Loucy (cell line): ENCODE results near the gene DNAH11.

Experiments
- H2AFZ ChIP-seq: fragments of 200-600 bp; sonication (generic); 2 replicates; pipeline ENCODE4 v1.6.0; 2016; ENCODE audit warnings: antibody characterized with exemption, mild to moderate bottlenecking, low read length, moderate library complexity
- H3F3A ChIP-seq: fragments of 200-600 bp; 2 replicates; pipeline ENCODE4 v1.6.0; 2016; ENCODE audit warnings: antibody characterized with exemption, low read depth, mild to moderate bottlenecking
- H3K27me3 ChIP-seq: fragments of 200-600 bp; sonication (generic); 2 replicates; pipeline ENCODE4 v1.6.1; 2014; ENCODE audit warnings: low read length, mild to moderate bottlenecking; ENCODE audit not compliant: insufficient read depth, poor library complexity, severe bottlenecking
- H3K36me3 ChIP-seq: fragments of 200-600 bp; sonication (generic); 2 replicates; pipeline ENCODE4 v1.6.1; 2016; ENCODE audit warnings: low read length; ENCODE audit not compliant: insufficient read depth
- H3K4me1 ChIP-seq: fragments of 200-600 bp; sonication (generic); 2 replicates; pipeline ENCODE4 v1.5.1; 2014; ENCODE audit warnings: low read length, mild to moderate bottlenecking; ENCODE audit not compliant: insufficient read depth, poor library complexity, severe bottlenecking
- H3K4me2 ChIP-seq: fragments of 200-600 bp; sonication (generic); 2 replicates; pipeline ENCODE4 v1.6.0; 2014; ENCODE audit warnings: antibody characterized with exemption, low read length, low read depth, mild to moderate bottlenecking; ENCODE audit not compliant: poor library complexity, severe bottlenecking
- H3K4me3 ChIP-seq: fragments of 200-600 bp; sonication (generic); 2 replicates; pipeline ENCODE4 v1.5.1; 2014; ENCODE audit warnings: low read length, mild to moderate bottlenecking, mixed read lengths; ENCODE audit not compliant: poor library complexity, severe bottlenecking
- H3K79me2 ChIP-seq: fragments of 200-600 bp; sonication (generic); 2 replicates; pipeline ENCODE4 v1.6.1; 2014; ENCODE audit warnings: low read length; ENCODE audit not compliant: insufficient read depth
- H3K9ac ChIP-seq: fragments of 200-600 bp; sonication (generic); 2 replicates; pipeline ENCODE4 v1.6.0; 2014; ENCODE audit warnings: mild to moderate bottlenecking, low read depth, low read length, moderate library complexity; ENCODE audit not compliant: poor library complexity, severe bottlenecking
- H3K9me2 ChIP-seq: fragments of 200-600 bp; sonication (generic); replicated peaks from 2 replicates; pipeline ENCODE4 v1.6.1; 2016; ENCODE audit warnings: low read depth, low read length, mixed read lengths
- H3K9me3 ChIP-seq: fragments of 200-600 bp; sonication (generic); 2 replicates; pipeline ENCODE4 v1.6.1; 2014; ENCODE audit warnings: mild to moderate bottlenecking, antibody characterized with exemption, low read length, low read depth; ENCODE audit not compliant: insufficient read depth
- H4K20me1 ChIP-seq: fragments of 200-600 bp; sonication (generic); 2 replicates; pipeline ENCODE4 v1.6.0; 2014; ENCODE audit warnings: antibody characterized with exemption, low read length, mild to moderate bottlenecking; ENCODE audit not compliant: insufficient read depth, poor library complexity, severe bottlenecking
- EZH2phosphoT487 ChIP-seq: fragments of 200-600 bp; IDR thresholded peaks from 2 replicates; pipeline ENCODE4 v1.6.1; 2018; ENCODE audit warnings: antibody characterized with exemption, mild to moderate bottlenecking, moderate library complexity, borderline replicate concordance
- TF ChIP-seq, protein P1 (sequence below): fragments of 200-600 bp; sonication (generic); conservative IDR thresholded peaks from 2 replicates; pipeline ENCODE4 v1.5.1; 2014; ENCODE audit warnings: mild to moderate bottlenecking, antibody characterized with exemption, low read length

Gene DNAH11

DNA sequence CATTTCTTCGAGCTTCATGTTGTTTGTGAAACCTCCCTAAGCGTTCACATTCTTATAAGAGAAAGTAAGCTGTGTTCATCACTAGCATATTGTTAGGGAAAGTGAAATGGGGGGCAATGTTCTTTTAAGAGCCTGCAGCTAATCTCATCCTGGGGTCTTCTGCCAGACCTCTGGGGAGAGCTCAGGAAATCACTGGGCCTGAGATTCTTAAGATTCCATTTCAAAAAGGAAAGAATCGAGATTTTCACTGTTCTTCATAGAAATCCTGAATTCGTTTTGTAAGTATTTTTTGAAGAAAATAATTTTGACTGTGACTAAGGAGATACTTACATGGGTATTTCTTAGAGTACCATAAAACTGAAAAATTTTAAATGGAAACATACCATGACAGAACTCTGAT is 242.2 kb downstream of the DNAH11 start:
- no peak overlapping the region for H3K9ac ChIP-seq
- no peak for TF ChIP-seq EZH2phosphoT487
- TF ChIP-seq, protein P1, sequence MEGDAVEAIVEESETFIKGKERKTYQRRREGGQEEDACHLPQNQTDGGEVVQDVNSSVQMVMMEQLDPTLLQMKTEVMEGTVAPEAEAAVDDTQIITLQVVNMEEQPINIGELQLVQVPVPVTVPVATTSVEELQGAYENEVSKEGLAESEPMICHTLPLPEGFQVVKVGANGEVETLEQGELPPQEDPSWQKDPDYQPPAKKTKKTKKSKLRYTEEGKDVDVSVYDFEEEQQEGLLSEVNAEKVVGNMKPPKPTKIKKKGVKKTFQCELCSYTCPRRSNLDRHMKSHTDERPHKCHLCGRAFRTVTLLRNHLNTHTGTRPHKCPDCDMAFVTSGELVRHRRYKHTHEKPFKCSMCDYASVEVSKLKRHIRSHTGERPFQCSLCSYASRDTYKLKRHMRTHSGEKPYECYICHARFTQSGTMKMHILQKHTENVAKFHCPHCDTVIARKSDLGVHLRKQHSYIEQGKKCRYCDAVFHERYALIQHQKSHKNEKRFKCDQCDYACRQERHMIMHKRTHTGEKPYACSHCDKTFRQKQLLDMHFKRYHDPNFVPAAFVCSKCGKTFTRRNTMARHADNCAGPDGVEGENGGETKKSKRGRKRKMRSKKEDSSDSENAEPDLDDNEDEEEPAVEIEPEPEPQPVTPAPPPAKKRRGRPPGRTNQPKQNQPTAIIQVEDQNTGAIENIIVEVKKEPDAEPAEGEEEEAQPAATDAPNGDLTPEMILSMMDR, result no peak
- no peaks in the 10 kb centered on the region for H3F3A ChIP-seq
- H3K4me1 ChIP-seq, result no peaks in the 10 kb centered on the region
- H3K79me2 ChIP-seq, result no peaks in the 10 kb centered on the region
- H2AFZ ChIP-seq, result no peak overlapping the region
- no peaks in the 10 kb centered on the region for H3K9me3 ChIP-seq
- H4K20me1 ChIP-seq, result no peaks in the 10 kb centered on the region
- no peak overlapping the region for H3K4me2 ChIP-seq
- H3K9me2 ChIP-seq, result no peaks in the 10 kb centered on the region
- H3K36me3 ChIP-seq, result no peaks in the 10 kb centered on the region
- no peaks in the 10 kb centered on the region for H3K27me3 ChIP-seq
- no peak overlapping the region for H3K4me3 ChIP-seq

DNA sequence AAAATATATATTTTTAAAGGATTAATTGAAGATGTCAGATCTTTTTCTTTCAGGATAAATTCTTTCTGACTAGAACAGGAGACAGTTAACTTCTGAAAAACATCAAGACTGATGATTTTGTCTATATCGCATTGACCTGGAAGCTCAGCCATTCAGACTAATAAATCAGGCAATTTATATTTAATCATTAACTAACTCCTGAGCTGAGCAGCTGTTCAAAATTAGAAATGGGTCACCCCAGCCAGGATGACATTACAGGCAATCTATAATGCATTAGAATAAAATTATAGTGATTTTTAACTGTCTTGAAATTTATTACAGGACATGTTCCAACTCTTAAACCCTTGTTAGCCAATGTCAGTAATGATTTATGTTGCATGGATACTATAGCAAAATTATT is 263.0 kb downstream of the DNAH11 start:
- Histone ChIP-seq H3K9me2 (no peaks in the 10 kb centered on the region), H3K4me2 (no peak overlapping the region), H3K9me3 (no peaks in the 10 kb centered on the region), H3K4me1 (no peaks in the 10 kb centered on the region), H3K79me2 (no peaks in the 10 kb centered on the region), H3K36me3 (no peaks in the 10 kb centered on the region), H3K27me3 (no peaks in the 10 kb centered on the region), H3K9ac (no peak overlapping the region), H4K20me1 (no peaks in the 10 kb centered on the region), H3K4me3 (no peak overlapping the region), H2AFZ (no peak overlapping the region), H3F3A (no peaks in the 10 kb centered on the region)
- no peak for TF ChIP-seq EZH2phosphoT487

DNA sequence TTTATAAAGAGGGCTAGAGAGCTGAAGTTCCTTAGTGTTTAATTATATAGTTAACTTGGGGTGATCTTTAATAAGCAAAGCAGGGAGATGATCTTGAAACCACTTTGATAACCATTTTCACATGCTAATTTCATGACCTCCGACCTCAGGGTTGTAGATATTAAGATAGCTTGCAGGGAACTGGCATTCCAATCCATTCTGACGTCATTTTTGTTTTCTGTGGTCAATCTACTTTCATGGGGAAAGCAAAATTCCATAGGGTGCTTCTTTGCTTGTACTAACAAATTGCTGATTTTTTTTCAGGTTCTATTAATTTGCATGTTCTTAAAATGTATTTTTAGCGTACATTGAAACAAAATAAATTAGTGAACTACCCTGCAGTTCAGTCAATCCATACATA is 263.5 kb downstream of the DNAH11 start:
- Histone ChIP-seq H3K9ac (no peak overlapping the region), H3K36me3 (no peaks in the 10 kb centered on the region), H3K79me2 (no peaks in the 10 kb centered on the region), H3K4me1 (no peaks in the 10 kb centered on the region), H3K4me3 (no peak overlapping the region), H3F3A (no peaks in the 10 kb centered on the region), H3K9me2 (no peaks in the 10 kb centered on the region), H3K4me2 (no peak overlapping the region), H3K27me3 (no peaks in the 10 kb centered on the region), H3K9me3 (no peaks in the 10 kb centered on the region), H4K20me1 (no peaks in the 10 kb centered on the region), H2AFZ (no peak overlapping the region)
- TF ChIP-seq, protein P1, result no peak

DNA sequence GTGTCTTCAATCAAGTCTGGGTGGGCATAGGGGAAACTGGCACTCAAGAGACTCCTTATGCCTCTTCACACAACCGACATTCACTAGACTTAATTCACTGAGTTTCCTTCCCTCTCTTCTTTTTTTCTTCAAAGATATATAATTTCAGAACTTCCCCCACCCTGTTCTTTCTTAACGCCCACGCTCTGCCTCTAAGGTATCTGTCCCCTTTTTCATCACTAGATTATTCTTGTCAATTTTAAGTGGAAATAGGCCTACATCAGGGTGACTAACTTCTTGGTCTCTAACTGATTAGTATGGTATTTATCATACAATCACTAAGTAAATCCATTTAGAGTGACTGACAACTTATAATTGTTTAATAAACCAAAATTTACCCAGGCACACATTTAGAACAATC is 276.2 kb downstream of the DNAH11 start:
- Histone ChIP-seq H3K9me3 (no peaks in the 10 kb centered on the region), H3K4me2 (no peak overlapping the region), H3K4me3 (no peak overlapping the region), H3K36me3 (no peaks in the 10 kb centered on the region), H2AFZ (no peak overlapping the region), H3K4me1 (no peaks in the 10 kb centered on the region), H3K27me3 (no peaks in the 10 kb centered on the region), H3F3A (no peaks in the 10 kb centered on the region), H3K9me2 (no peaks in the 10 kb centered on the region), H3K9ac (no peak overlapping the region), H3K79me2 (no peaks in the 10 kb centered on the region), H4K20me1 (no peaks in the 10 kb centered on the region)
- TF ChIP-seq, protein P1, result no peak
- no peak for TF ChIP-seq EZH2phosphoT487
